Right renal cortex interstitium (tissue), 3 donors: Measurements from ENCODE around the gene CBLB. TPM values are rescaled to one million over a fixed set of nuclear protein-coding genes. Genes with fewer than 3 reads are reported as not detected.

Source experiments
- DNase-seq, 3 donors: peaks; one replicate each; pipeline ENCODE4 v3.0.0-alpha.2; 2013; ENCODE audit warnings: low read depth in 3 of 3, low spot score in 2 of 3
- polyA plus RNA-seq, 3 donors: library from polyadenylated mRNA; unstranded; fragments of 120-200 nt; gene quantifications; one replicate each; pipeline ENCODE4 v1.2.1, GENCODE V29; 2013; ENCODE audit not compliant: insufficient read length in 3 of 3

The CBLB gene
- polyA plus RNA-seq, 3 donors: 44.2 to 45.0 (median 45.0) TPM

DNA sequence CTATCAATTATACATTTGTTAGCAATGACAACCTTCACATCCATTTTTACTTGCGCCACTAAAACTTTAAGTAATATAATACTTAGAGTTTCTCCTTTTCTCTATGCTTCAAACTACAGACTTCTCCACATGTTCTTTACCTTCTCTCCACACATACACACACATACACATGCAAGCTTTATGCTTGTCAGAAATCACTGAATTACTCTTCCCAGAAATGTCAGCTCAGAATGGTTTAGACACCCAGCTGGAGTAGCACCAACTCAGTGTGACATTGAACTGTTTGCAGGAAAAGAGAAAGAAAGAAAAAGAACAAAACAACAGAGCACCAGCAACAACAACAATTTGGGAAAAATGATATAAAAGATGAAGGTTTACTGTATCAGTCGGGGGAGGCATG lies 20.9 kb downstream of the CBLB start:
- DNase-seq: no peak

- no peak for DNase-seq
Observed at GRCh38 chr3:105847452-105847851, 21.4 kb downstream of the CBLB start.

DNA sequence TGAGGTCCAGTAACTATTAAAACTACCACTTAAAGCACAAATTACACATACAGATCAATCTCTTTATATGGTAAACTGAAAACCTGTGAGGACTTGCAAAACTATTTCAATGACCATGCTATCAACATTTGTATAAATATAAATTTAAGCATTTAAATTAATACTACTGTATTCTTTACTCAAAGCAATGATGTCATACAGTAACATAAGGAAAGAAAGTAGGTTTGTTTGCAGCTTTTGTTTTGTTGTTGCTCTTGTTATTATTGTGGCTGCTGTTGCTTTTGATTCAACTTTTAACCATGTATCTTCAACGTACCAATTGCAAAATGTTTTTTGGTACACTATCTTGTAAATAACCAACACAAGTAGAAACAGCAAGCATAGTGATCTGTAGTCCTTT lies 22.0 kb downstream of the CBLB start:
- DNase-seq: no peak

DNA sequence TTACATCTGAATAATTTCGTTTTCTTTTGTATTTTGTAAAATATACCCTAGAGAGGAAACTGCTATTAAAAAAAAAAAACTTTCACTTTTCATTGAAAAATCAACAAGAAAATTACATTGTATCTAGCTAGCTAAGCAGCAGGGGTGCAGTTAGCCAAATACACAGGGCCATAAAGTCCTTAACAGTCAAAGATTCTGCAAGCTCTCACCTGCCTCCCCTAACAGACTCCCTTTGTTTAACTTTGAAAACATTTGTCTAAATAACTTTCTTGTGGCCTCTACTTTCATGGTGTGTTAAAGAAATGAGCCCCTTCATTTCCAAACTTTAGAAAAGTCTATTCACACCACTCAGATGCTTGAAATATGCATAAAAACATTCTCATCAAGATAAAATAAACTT lies 23.3 kb downstream of the CBLB start:
- DNase-seq: no peak

- DNase-seq: no peak
Observed at GRCh38 chr3:105844704-105845103, 24.1 kb downstream of the CBLB start.

DNA sequence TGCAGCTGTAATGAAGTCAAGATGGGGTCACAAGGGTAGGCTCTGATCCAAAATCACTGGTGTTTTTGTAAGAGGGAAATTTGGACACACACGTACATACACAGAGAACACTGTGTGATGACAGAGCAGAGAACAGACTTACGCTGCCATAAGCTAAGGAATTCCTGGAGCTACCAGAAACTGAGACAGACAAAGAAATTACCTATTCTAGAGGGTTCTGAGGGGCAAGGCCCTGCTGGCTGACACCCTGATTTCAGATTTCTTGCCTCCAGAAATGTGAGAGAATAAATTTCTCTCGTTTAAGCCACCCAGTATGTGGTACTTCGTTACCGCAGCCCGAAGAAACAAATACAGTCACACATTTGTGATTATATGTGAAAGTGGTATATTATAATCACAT lies 24.8 kb downstream of the CBLB start:
- DNase-seq: no peak

DNA sequence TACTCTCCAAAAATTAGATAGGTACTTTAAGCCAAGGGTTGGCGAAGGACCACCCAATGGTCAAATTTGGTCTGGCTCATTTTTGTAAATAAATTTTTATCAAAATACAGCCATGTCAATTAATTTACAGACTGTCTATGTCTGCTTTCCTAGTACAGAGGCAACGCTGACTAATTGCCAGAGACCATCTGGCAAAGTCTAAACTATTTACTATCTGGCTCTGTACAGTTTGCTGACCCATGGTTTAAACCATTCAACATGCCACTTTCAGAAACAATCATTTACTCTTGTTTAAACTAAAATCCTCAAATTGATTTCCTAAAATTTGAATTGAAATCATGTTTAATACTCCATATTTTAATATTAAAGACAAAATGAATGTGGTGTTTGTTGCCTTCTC lies 25.9 kb downstream of the CBLB start:
- no peak for DNase-seq

DNA sequence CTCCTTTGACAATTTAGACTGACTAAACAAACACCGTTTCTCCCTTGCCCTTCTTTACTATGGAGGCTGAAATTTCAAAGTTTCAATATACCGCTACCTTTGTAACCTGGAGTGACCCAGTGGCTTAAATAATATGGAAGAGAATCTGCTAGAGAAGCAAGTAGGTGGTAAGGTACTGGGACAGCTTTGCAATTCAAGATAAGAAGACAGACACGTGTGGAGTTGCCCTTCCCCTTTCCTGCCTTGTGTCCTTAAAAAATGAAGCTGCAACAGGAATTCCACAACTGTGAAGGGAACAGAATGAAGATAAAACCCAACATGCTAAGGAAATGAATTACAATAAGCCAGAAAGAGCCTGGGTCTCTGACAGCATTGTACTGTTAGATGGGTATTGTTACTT lies 26.4 kb downstream of the CBLB start:
- DNase-seq: no peak

GRCh38 chr3:105837947-105838346 lies 30.9 kb downstream of the CBLB start:
- DNase-seq: no peak

DNA sequence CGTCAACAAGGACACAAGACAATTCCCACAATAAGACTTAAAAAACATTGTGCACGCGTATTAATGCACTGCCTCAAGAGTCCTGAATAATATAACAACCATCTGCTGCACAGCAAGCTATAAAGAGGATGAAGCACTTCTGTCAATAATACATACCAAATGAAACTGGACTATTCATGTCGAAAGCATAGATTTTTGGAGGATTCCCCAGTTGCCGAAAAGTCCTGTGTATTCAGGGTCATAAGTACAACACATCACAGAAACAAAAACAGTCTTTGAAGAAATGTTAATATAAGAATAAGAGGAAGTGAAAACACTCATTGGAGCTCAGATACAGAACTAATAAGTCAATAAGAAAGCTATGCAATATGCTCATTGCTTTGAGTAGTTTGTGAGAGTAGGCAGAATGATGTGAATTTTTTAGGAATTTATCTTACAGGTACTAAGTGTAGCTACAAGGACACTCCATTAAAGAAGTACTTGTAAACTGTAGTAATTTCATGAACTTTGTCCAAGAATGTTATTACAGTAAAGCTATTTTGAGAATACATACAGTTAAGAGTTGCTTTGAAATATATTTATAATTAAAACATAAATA lies 31.6 kb downstream of the CBLB start:
- no peak for DNase-seq

GRCh38 chr3:105836533-105836932 lies 32.3 kb downstream of the CBLB start:
- no peak for DNase-seq

DNA sequence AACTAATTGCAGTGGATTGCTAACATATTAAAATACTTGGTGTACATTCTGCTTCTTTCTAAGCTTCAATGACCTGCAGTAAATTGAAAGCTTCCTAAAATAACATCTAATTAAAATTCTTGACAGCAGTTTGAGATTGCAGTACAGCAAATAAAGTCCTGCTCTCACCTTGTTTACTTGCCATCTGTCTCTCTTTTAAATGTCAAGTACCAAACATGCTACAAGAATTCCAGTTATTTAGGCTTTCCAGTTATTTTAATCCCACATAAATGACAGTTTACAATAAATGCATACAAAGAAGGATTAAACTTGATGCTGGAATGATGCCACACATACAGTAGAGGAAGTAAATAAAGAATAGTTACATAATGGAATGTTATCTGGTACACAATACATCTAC lies 33.2 kb downstream of the CBLB start:
- DNase-seq: no peak

GRCh38 chr3:105834768-105835167 lies 34.0 kb downstream of the CBLB start:
- no peak for DNase-seq

DNA sequence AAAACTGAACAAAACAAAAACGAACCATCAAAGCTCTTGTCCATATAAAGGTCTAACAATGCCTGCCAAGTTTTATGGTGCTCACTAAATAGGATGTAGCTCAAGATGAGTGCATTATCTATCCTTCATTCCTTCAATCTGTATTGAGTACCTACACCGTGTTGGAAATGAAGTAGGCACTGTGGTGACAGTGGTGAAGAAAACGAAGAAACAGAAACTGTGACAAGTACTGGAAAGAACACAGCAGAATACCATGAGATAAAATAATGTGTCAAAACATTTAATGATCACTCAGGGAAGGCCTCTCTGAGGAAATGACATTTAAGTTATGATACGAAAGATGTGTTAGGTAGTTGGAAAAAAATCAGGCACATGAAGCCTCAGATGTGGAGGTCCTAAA lies 36.2 kb downstream of the CBLB start:
- no peak for DNase-seq

GRCh38 chr3:105830836-105831235 lies 38.0 kb downstream of the CBLB start:
- DNase-seq: no peak

GRCh38 chr3:105829871-105830622 lies 38.8 kb downstream of the CBLB start:
- DNase-seq: no peak

DNA sequence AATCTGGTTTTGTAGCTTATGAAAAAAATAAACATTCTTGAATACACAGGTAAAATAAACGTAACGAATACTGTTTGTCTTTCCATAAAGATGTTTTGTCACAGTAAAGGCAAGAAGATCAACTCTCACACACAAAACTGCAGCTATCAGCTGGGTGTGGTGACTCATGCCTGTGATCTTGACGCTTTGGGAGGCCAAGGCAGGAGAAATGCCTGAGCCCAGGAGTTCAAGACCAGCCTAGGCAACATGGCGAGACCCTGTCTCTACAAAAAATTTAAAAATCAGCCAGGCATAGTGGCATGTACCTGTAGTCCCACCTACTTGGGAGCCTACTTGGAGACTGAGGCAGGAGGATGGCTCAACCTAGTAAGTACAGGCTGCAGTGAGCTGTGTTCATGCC lies 39.6 kb downstream of the CBLB start:
- no peak for DNase-seq

DNA sequence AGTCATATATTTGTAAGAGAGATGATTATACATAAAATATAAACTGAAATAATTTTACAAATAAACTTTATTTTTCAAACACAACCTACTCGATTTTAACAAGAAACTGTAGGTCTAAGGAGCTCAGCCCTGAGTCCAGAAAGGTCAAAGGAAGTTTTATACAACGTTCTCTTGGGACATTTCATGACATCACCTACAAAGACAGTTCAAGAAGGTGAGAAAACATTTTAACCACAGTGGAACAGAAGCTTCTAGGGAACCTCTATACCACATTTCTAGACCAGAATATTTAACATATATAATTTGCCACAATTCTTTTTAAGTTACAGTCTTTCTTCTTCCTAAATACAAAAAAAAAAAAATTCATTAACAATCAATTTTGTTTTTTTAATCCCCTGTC lies 40.1 kb downstream of the CBLB start:
- no peak for DNase-seq

- no peak for DNase-seq
Observed at GRCh38 chr3:105827959-105828358, 40.9 kb downstream of the CBLB start.

- DNase-seq: no peak
Observed at GRCh38 chr3:105826778-105827634, 41.8 kb downstream of the CBLB start.

GRCh38 chr3:105824129-105824528 lies 44.7 kb downstream of the CBLB start:
- no peak for DNase-seq
